ENCODE measurements around the gene CNTNAP2. TPM values are rescaled to one million over a fixed set of nuclear protein-coding genes. Genes with fewer than 3 reads are reported as not detected.

CNTNAP2 gene
- total RNA-seq, 1 donor from 2014 or later, result 5.4 TPM

DNA sequence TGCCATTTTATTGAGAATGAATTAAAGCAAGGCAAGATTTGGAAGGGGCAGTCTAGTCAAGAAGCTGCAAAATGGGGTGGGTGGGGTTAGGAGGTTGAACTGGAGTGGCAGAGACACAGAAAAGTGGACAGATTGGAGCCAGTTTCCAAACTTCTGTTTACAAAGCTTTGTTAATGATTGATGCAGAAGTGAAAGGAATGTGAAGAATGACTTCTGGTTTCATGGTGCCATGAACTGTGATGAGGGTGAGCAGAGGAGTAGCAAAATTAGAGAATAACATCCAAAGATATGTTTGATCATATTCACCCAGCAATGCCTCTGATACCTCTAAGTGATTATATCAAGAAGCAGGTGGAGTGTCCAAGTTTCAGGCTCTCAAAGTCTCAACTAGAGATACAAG is 1356.0 kb downstream of the CNTNAP2 start:
- Mint-ChIP-seq H3K36me3 (ENCODE audit: low read depth, unreplicated experiment) (no peaks in the 10 kb centered on the region), H3K4me3 (ENCODE audit: unreplicated experiment) (no peak overlapping the region), H3K4me1 (ENCODE audit: unreplicated experiment) (no peaks in the 10 kb centered on the region), H3K9me3 (ENCODE audit: unreplicated experiment) (no peaks in the 10 kb centered on the region), H3K27ac (ENCODE audit: unreplicated experiment) (no peak overlapping the region), H3K27me3 (ENCODE audit: unreplicated experiment) (peaks cover 2% of the 10 kb centered on the region)
- no peak for DNase-seq (ENCODE audit: low spot score)
- TF ChIP-seq CTCF (IDR thresholded peaks at IDR 0.05; ENCODE audit: unreplicated experiment), result no peak

GRCh38 chr7:147474862-147475261 is 1358.3 kb downstream of the CNTNAP2 start:
- no peak overlapping the region for H3K27ac Mint-ChIP-seq (ENCODE audit: unreplicated experiment)
- no peaks in the 10 kb centered on the region for H3K4me1 Mint-ChIP-seq (ENCODE audit: unreplicated experiment)
- no peak for DNase-seq (ENCODE audit: low spot score)
- H3K9me3 Mint-ChIP-seq (ENCODE audit: unreplicated experiment), result no peaks in the 10 kb centered on the region
- H3K36me3 Mint-ChIP-seq (ENCODE audit: low read depth, unreplicated experiment), result no peaks in the 10 kb centered on the region
- TF ChIP-seq CTCF (IDR thresholded peaks at IDR 0.05; ENCODE audit: unreplicated experiment), result no peak
- H3K27me3 Mint-ChIP-seq (ENCODE audit: unreplicated experiment), result no peaks in the 10 kb centered on the region
- H3K4me3 Mint-ChIP-seq (ENCODE audit: unreplicated experiment), result no peak overlapping the region

- Mint-ChIP-seq H3K27ac (ENCODE audit: unreplicated experiment) (no peak overlapping the region), H3K4me1 (ENCODE audit: unreplicated experiment) (no peaks in the 10 kb centered on the region), H3K4me3 (ENCODE audit: unreplicated experiment) (no peak overlapping the region), H3K27me3 (ENCODE audit: unreplicated experiment) (no peaks in the 10 kb centered on the region), H3K36me3 (ENCODE audit: low read depth, unreplicated experiment) (no peaks in the 10 kb centered on the region), H3K9me3 (ENCODE audit: unreplicated experiment) (no peaks in the 10 kb centered on the region)
- no peak for TF ChIP-seq CTCF (IDR thresholded peaks at IDR 0.05; ENCODE audit: unreplicated experiment)
- DNase-seq (ENCODE audit: low spot score), result no peak
These were observed 1360.9 kb downstream of the CNTNAP2 start for GRCh38 chr7:147477526-147477925.

- Mint-ChIP-seq H3K9me3 (ENCODE audit: unreplicated experiment) (no peaks in the 10 kb centered on the region), H3K36me3 (ENCODE audit: low read depth, unreplicated experiment) (no peaks in the 10 kb centered on the region), H3K4me3 (ENCODE audit: unreplicated experiment) (no peak overlapping the region), H3K4me1 (ENCODE audit: unreplicated experiment) (no peaks in the 10 kb centered on the region), H3K27me3 (ENCODE audit: unreplicated experiment) (no peaks in the 10 kb centered on the region), H3K27ac (ENCODE audit: unreplicated experiment) (no peak overlapping the region)
- TF ChIP-seq CTCF (IDR thresholded peaks at IDR 0.05; ENCODE audit: unreplicated experiment), result no peak
- no peak for DNase-seq (ENCODE audit: low spot score)
These were observed 1362.2 kb downstream of the CNTNAP2 start for GRCh38 chr7:147478796-147479195.

GRCh38 chr7:147483634-147484292 is 1367.2 kb downstream of the CNTNAP2 start:
- Mint-ChIP-seq H3K27ac (ENCODE audit: unreplicated experiment) (no peak overlapping the region), H3K4me3 (ENCODE audit: unreplicated experiment) (no peak overlapping the region), H3K9me3 (ENCODE audit: unreplicated experiment) (peaks cover under 1% of the 10 kb centered on the region), H3K4me1 (ENCODE audit: unreplicated experiment) (no peaks in the 10 kb centered on the region), H3K27me3 (ENCODE audit: unreplicated experiment) (no peaks in the 10 kb centered on the region), H3K36me3 (ENCODE audit: low read depth, unreplicated experiment) (no peaks in the 10 kb centered on the region)
- DNase-seq (ENCODE audit: low spot score), result no peak
- no peak for TF ChIP-seq CTCF (IDR thresholded peaks at IDR 0.05; ENCODE audit: unreplicated experiment)
